IPS-11a (cell line): ENCODE measurements around the gene LRP1B.
"Not testable (repeated sequence)": the region's sequence is repeated elsewhere in the genome, so short reads cannot be mapped to it uniquely, and the experiment has no call there.

Experiments used
- H3K4me3 ChIP-seq: one replicate; pipeline ENCODE4 v1.5.1; 2013; ENCODE audit warnings: low read depth, low read length, control low read depth

LRP1B gene

DNA sequence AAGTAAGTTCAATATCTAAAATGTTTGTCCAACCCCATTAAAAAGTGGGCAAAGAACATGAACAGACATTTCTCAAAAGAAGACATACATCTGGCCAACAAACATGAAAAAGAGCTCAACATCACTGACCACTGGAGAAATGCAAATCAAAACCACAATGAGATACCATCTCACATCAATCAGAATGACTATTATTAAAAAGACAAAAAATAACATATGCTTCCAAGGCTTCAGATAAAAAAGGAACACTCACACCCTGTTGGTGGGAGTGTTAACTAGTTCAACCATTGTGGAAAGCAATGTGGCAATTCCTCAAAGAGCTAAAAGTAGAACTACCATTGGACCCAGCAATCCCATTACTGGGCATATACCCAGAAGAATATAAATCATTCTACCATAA, 931.1 kb downstream of the LRP1B start:
- no peak overlapping the region for H3K4me3 ChIP-seq

DNA sequence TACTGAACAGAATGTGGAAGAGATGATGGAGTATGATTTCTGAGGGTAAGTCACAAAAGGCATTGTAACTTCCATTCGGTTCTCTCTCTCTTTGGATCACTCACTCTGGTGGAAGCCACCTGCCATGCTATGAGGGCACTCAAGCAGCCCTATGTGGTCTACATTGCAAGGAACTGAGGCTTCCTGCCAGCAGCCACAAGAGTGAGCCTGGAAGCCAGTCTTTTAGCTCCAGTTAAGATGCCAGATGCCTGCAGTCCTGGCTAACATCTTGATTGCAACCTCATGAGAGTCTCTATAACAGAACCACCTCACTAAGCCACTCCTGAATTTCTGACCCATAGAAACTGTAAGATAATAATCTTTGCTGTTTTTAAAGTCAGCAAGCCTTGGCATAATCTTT, 935.7 kb downstream of the LRP1B start:
- H3K4me3 ChIP-seq, result no peak overlapping the region

DNA sequence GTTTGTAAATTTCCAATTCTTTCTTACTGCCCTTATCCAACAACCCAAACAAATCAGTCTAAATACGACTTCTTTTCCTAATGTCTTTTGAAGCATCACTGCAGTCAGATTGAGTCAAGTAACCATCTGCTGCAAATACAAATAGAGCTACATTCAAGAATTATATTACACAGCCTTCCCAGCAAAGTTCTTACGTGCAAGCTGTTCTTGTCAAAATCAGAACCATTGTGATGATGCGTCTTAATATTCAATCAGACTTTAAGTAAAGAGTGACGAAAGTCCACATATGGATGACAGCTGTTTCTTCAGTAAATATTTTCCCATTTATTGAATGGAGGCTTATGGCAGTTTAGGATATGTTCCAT, 943.8 kb downstream of the LRP1B start:
- H3K4me3 ChIP-seq, result no peak overlapping the region

DNA sequence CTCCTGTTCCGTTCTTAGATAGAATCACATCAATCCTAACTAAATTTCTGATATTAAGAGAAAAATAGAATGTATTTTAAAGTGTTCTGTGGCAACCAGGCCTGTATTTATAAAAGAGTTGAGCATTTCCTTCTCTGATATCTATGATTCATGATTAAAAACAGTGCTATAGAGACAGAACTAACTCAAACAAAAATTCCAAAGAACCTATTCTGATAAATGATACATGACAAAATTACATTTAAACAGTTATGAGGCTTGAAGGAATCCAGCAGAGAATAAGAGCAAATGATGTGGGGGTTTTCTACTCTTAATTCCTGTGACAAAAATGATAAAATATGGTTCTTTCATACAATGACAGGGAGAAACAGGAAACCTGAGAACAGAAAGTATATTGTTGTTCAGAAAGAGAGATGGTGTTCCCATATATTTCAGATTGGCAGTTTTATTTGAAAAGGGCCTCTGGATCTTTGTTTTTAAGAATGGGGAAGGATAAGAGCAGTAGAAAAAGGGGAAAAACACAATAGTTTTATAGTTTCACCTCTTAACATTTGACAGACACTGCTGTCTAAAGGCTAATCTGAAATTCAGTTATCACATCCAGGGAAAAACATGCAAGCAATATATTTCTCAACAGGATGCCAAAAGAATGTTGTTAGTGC, 944.3 kb downstream of the LRP1B start:
- no peak overlapping the region for H3K4me3 ChIP-seq

DNA sequence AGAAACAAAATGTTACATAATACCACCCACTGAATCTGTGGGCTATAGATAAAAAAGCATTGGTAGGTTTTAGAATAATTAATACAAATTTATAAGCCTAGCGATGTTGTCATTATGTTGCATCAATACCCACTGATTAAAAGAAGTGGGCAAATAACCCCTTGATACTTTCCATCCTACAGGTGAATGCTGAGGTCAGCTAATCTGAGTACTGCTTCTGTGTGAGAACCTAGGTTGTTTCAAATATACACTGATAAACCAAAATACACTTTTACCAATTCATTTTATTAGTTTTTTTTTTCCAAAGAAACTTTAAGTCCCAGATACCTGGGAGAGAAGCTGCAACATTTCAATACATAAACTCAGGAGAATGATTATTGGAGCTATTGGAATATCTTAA, 948.6 kb downstream of the LRP1B start:
- no peak overlapping the region for H3K4me3 ChIP-seq

DNA sequence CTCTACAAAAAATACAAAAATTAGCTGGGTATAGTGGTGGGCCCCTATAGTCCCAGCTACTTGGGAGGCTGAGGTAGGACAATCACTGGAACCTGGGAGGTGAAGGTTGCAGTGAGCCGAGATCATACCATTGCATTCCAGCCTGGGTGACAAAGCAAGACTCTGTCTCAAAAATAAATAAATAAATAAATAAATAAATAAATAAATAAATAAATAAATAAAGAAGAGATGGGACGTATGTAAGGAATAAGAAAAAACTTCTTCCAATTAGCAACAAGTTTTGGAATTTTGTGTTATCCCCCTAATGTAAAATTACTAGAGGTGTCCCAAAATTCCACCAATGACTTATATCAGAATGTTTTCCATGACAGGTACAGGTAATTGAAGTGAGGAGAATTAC, 961.7 kb downstream of the LRP1B start:
- H3K4me3 ChIP-seq, result not testable (repeated sequence)

DNA sequence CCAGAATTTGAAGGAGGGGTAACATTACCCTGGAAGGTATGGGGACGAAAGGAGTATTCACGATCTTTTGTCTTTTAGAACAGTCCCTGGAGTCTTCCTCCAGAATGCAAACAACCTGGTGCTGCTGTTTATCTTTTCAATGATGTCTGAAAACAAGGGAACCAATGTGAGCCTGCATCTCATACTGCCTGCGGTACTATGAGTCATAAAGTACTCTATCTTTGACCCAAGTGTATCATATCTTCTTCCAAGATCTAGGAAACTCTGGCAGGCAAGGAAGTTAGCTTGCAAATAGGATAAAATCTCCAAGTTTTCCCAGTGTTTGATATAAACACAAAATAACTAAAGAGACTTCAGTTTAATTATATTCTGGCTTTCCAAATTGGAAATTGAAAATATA, 968.5 kb downstream of the LRP1B start:
- no peak overlapping the region for H3K4me3 ChIP-seq

DNA sequence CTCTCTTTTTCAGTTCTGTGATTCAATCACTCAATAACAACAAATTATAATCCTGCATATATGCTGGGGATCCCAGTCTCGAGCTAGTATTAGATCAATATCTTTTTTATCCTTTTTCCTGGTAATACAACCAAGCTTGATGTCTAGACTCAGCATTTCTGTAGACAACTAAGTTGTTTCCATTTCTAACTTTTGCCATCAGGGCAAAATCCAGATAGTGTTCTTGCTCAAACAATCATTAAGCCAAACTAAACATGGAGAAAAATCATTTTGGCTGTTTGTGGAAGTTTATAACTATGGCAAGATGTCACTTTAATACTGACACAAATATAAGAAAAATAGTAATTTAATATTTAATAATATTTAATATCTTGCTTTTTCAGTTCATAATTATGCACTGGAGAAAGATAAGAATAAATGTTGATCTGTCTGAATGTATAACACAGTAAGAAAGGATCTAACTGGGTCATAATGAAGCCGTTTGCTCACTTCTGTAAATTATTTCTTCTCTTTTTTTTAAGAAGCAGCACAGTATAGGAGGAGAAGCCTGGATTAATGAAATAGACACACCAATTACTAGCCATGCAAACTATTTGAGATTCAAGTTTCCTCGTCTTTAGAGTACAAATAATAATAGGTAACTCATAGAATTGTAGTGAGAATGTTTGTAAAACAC, 979.1 kb downstream of the LRP1B start:
- no peak overlapping the region for H3K4me3 ChIP-seq

DNA sequence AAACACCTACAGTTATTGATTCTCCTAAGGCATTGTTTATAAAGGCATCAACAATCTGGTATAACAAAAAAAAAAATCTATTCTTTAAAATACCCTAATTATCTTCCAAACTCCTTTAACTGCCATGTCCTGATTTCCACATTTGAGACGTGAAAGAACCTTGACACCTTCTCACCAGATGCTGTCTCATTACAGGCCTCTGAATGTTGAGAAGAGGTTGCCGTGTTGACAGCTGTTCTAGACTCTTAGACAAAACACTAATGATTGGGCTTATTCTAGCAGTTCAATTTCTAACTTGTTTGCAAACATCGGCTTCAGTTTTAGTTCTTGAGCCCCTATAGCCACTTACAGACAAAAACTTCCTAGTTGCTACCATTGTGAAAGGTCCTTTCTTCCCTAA, 988.8 kb downstream of the LRP1B start:
- H3K4me3 ChIP-seq, result no peak overlapping the region

DNA sequence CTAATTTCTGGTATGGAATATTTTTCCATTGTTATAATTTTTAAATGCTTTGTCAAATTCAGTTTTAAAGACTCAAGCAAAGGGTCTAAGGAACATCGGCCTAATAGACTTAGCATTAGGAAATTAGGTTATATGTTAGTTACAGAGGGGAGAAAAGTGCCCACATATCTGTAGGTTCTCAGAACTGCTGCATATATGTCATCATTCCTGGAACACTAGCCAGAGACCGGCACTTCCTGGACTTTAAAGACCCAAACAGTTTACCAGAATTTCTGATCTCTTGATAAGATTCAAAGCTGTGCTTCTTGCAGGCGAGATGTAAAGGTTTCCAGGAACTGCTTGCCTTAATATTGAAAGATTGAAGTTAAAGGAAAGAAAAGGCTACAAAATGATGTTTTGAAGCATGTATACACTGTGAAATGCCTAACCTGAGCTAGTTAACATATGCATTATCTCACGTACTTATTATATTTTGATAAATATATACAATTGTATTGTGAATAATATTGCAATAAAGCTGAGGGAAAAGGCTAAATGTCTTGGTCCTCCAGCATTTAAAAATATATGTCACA, 993.6 kb downstream of the LRP1B start:
- no peak overlapping the region for H3K4me3 ChIP-seq

DNA sequence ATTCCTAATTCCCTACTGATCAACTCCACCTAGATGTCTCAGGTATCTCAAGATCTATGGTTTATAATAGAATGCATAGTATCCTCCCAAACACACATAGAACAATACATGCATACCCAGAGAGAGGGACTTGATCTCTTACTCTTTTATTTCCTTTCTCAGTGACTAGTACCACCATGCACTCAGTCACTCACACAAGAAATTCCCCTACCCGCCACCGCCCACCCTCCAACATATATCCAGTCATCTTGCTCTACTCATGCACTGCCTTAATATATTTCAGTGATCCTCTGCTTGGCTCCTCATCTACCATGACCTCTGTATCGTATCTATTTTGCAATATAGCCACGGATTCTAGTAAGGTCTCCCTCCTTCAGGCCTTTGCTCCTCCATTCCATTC, 996.9 kb downstream of the LRP1B start:
- no peak overlapping the region for H3K4me3 ChIP-seq

DNA sequence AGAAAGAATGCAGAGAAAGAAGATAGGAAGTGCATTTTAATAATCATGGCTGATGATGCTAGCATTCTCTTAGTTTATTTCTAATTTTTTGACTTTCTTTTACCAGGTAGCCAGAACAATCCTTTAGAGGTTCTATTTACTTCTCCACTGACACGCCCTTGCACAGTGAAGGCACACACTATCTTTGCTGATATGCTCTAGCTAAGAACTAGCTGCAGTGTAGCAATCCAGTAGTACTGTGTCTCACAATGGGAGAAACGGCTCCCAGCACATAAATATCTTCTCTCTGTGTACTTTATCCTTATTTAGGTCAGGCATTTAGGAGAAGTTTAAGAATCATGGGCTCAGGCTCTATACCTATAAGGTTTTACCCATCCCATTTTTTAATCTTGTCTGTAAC, 1005.4 kb downstream of the LRP1B start:
- no peak overlapping the region for H3K4me3 ChIP-seq

DNA sequence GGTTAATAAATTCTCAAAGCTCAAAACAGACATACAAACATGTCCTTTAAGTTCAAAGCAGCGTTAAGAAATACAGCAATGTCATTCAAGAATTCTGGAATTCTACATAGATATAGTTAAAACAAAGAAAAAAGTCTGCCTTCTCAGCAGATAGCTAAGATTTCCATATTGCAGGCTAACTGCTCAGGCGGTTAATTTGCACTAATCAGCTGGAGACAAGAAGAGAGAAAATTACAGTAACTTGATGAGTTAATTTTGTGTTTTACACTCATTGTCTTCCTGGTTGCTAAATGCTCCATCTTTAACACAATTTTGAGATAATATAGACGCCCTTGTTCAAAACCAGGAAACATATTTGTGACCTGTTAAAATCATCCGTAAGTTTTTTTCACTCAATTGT, 1012.0 kb downstream of the LRP1B start:
- no peak overlapping the region for H3K4me3 ChIP-seq

DNA sequence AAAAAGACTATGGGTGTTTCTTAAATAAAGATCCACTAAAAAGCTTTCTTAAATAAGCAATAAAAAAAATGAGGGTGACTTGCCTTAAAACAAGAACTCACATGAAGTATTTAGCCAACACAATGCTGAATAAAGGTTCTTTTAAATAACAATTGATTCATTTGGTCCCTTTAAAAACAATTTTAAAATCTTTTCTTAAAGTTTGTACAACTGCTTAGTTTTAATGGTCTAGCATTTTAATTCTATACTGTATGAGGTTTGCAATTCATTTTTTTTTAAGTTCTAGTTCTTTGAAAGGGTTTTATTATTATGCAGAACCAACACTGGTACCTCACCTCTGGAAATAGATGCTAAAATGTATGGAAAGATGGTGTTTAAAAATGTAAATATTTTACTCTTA, 1017.5 kb downstream of the LRP1B start:
- H3K4me3 ChIP-seq, result no peak overlapping the region

DNA sequence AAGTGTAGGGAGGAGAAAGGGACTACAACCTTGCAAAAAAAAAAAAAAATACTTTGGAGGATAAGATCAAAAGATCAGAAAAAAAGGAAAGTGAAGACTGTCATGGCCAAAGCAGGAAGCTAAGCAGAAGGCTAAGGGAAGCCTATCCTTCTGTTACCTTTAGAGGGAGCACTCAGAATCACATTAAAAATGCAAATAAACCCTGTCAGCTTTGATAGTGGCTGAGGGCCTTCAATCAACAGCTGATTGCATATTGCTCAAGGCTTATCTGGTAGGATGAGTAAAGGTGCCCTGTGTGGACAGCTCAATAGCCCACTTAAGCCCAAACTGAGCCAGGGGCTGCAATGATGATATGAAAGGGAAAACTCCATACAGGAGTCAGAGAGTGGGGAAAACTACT, 1021.2 kb downstream of the LRP1B start:
- H3K4me3 ChIP-seq, result no peak overlapping the region

DNA sequence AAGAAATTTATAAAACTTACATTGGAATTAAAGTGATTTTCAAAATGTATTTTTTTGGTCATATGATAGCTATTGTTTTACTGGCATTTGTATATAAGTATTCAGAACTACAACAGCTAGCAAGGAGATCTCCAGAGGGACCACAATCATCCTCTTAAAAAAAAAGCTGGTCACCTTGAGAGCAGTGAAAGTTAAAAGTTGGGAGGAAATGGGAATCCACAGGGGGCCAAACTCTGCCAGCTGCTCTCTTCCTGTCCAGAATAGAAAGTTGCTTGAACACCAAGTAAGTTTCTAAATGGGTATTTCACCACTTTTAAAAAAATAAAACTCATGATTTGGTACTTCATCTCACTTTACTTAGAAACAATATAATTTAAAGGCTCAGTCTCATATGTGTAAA, 1025.1 kb downstream of the LRP1B start:
- H3K4me3 ChIP-seq, result no peak overlapping the region

DNA sequence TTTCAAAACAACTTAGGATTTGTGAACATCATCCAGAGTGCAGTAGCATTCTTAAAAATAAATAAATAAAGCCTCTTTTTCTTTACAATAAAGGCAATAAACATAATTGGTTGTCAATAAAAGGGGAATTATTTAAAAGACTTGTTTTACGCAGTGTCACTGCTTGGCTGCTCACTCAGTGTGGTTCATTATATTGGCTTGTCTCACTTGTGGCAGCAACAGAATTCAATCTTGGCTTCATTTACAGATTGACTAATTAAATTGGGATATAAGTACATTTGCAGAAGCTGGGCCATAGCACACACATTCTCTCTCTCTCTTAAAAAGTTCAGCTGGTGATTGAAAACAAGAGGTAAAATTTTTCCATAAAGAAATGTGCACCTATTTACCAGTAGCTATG, 1027.6 kb downstream of the LRP1B start:
- no peak overlapping the region for H3K4me3 ChIP-seq

DNA sequence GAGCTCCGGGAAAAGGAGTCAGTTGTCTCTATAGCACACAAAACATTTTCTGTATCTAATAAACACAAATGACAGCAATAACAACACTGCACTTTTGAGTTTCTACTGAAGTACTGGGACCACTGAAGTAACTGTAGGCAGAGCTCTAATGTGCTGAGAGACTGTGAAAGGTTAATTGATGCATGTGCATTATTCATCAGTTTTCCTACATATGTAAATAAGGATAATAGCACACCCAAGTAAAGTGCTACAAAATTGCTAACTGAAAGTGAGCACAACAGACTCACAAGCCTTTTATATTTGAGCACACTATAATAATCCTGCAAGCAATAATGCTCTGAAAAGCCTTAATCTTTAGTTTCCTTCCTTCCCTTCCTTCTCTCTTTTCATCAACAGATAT, 1051.6 kb downstream of the LRP1B start:
- H3K4me3 ChIP-seq, result no peak overlapping the region

DNA sequence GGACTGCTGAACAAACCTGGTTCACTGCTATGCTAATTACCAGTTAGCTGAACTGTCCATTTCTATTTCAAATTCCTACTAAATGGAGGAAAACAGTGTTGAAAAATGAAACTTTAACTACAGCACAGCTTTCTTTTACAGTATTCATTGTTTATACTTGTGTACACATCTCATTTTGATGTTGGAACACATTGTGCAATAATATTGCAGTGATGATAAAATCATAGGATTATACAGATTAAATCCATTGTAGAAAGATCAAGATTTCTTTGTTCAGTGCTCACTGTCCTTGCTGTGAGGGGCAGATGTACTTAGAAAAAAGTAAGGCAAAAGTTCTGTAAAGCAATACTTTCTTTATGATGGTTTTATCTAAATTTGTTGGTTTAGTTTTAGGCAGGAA, 1055.1 kb downstream of the LRP1B start:
- H3K4me3 ChIP-seq, result no peak overlapping the region

DNA sequence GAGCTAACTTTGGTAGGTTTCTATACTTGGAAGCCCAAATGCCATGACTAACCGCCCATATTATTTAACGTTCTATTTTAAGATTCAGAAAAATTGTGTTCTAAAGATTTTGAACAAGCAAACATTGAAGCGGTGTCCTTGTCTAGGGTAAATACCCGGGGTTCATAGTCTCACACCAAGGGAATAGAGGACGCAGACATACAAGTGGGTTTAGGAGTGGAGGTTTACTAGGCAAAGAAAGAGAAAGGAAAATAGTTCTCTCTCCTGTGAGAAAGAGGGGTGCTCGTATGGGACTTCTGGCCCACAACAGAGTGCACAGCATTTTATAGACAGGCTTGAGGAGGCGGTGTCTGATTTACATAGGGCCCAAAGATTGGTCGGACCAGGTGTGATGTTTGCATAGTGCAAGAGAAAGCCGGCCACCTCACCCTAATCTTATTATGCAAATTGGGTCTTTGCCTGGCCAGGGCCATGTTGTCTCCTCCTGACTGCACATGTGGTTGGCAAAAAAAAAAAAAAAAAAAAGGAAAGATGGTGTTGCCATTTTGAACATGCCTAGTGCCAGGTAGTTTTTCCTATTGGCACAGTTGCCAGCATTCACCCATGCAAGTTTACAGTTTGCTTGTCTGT, 1062.6 kb downstream of the LRP1B start:
- no peak overlapping the region for H3K4me3 ChIP-seq

DNA sequence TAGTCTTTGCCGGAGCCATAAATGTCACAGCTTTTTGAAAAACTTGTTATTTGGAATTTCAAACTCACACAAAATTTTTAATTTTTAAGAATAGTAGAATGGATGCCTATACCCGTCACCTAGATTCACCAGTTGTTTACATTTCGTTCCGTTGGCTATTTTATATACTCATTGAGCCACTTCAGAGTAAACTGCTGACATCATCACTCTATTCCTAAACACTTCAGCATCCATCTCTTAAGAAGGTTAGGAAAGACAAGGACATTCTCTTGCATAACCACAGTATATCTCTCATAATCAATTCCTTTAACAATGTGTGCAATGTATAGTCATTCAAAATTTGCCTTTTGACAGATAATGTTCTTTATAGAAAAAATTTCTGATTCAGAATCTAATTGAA, 1065.8 kb downstream of the LRP1B start:
- H3K4me3 ChIP-seq, result no peak overlapping the region

DNA sequence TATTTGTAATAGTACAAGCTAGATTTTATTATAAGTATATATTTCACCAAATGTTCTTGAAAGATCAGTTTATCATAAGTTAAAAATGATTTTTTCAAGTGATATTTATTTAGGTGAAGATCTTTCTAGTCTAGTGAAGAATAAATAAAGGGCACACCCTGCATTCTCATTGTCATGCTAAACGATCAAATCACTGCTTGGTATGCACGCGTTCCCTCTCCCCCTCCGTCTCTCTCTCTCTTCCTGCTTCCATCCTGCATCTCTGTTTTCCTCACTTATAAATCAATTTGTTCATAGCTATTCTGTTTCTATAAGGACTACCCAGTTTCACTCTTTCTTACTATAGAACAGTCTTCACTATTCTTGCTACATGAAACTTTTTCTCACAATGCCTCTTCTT, 1067.4 kb downstream of the LRP1B start:
- H3K4me3 ChIP-seq, result no peak overlapping the region
